Neural cell (in vitro differentiated cells): Measurements from ENCODE around the gene CHL1. TPM values are rescaled to one million over a fixed set of nuclear protein-coding genes. Genes with fewer than 3 reads are reported as not detected.

ENCODE experiments used
- H2AFZ ChIP-seq: fragments of 200-600, 300-800 bp; sonication (generic), shearing (Covaris generic); 2 replicates; pipeline ENCODE4 v1.6.0; 2014; ENCODE audit warnings: low read depth, mild to moderate bottlenecking, antibody characterized with exemption, low read length, moderate library complexity
- H3F3A ChIP-seq: fragments of 200-600 bp; shearing (Covaris generic); 2 replicates; pipeline ENCODE4 v1.6.1; 2016; ENCODE audit warnings: mild to moderate bottlenecking, moderate library complexity, mixed read lengths, antibody characterized with exemption, low read length; ENCODE audit not compliant: insufficient read depth, poor library complexity, severe bottlenecking
- H3K27ac ChIP-seq: fragments of 200-600, 300-800 bp; sonication (generic), shearing (Covaris generic); 2 replicates; pipeline ENCODE4 v1.5.1; 2014; ENCODE audit warnings: mild to moderate bottlenecking, low read length, moderate library complexity
- H3K27me3 ChIP-seq: fragments of 300-800, 200-600 bp; sonication (generic), shearing (Covaris generic); 2 replicates; pipeline ENCODE4 v1.6.0; 2014; ENCODE audit warnings: mild to moderate bottlenecking, low read depth, low read length, moderate library complexity; ENCODE audit not compliant: insufficient read depth
- H3K36me3 ChIP-seq: fragments of 300-800, 200-600 bp; sonication (generic), shearing (Covaris generic); 2 replicates; pipeline ENCODE4 v1.5.1; 2014; ENCODE audit warnings: mild to moderate bottlenecking, antibody characterized with exemption, low read length, moderate library complexity; ENCODE audit not compliant: insufficient read depth
- H3K4me2 ChIP-seq: fragments of 300-800, 200-600 bp; sonication (generic), shearing (Covaris generic); 2 replicates; pipeline ENCODE4 v1.6.0; 2014; ENCODE audit warnings: mild to moderate bottlenecking, low read length
- H3K4me3 ChIP-seq: fragments of 300-800, 200-600 bp; sonication (generic), shearing (Covaris generic); 2 replicates; pipeline ENCODE4 v1.5.1; 2014; ENCODE audit warnings: mild to moderate bottlenecking, low read length, moderate library complexity
- H3K79me2 ChIP-seq: fragments of 200-600 bp; shearing (Covaris generic); replicated peaks from 2 replicates; pipeline ENCODE4 v1.6.0; 2014; ENCODE audit warnings: mild to moderate bottlenecking, low read length, moderate library complexity; ENCODE audit not compliant: insufficient read depth
- H3K9ac ChIP-seq: fragments of 300-800, 200-600 bp; sonication (generic), shearing (Covaris generic); 2 replicates; pipeline ENCODE4 v1.6.1; 2016; ENCODE audit warnings: mild to moderate bottlenecking, low read length, mixed read lengths
- H3K9me2 ChIP-seq: fragments of 200-600 bp; shearing (Covaris generic); 2 replicates; pipeline ENCODE4 v1.6.1; 2016; ENCODE audit warnings: mild to moderate bottlenecking, low read length, mixed read lengths; ENCODE audit not compliant: insufficient read depth
- H3K9me3 ChIP-seq: fragments of 200-600, 300-800 bp; sonication (generic), shearing (Covaris generic); 2 replicates; pipeline ENCODE4 v1.6.1; 2016; ENCODE audit warnings: mild to moderate bottlenecking, mixed run types, low read length, moderate library complexity, mixed read lengths
- H4K20me1 ChIP-seq: fragments of 200-600 bp; shearing (Covaris generic); 2 replicates; pipeline ENCODE4 v1.6.1; 2016; ENCODE audit warnings: mild to moderate bottlenecking, mixed run types; ENCODE audit not compliant: insufficient read depth
- EP300 ChIP-seq: fragments of 450-650 bp; conservative IDR thresholded peaks from 2 replicates; pipeline ENCODE4 v1.6.1; 2014; ENCODE audit warnings: antibody characterized with exemption, mild to moderate bottlenecking, moderate library complexity; ENCODE audit not compliant: poor library complexity, severe bottlenecking
- EZH2 ChIP-seq: fragments of 200-600, 300-800 bp; shearing (Covaris generic), sonication (generic); IDR thresholded peaks from 2 replicates; pipeline ENCODE4 v1.6.1; 2014; ENCODE audit warnings: antibody characterized with exemption, low read length, borderline replicate concordance, mild to moderate bottlenecking; ENCODE audit not compliant: insufficient read depth, poor library complexity, severe bottlenecking
- MXI1 ChIP-seq: fragments of 450-650 bp; conservative IDR thresholded peaks from 2 replicates; pipeline ENCODE4 v1.6.1; 2014; ENCODE audit warnings: antibody characterized with exemption, mild to moderate bottlenecking; ENCODE audit not compliant: poor library complexity, severe bottlenecking
- POLR2AphosphoS5 ChIP-seq: IDR thresholded peaks from 2 replicates; pipeline ENCODE4 v1.6.1; 2012
- RAD21 ChIP-seq: fragments of 450-650 bp; conservative IDR thresholded peaks from 2 replicates; pipeline ENCODE4 v1.6.1; 2014; ENCODE audit warnings: antibody characterized with exemption, mild to moderate bottlenecking, moderate library complexity
- SMC3 ChIP-seq: fragments of 450-650 bp; conservative IDR thresholded peaks from 2 replicates; pipeline ENCODE4 v1.6.1; 2014; ENCODE audit warnings: antibody characterized with exemption, mild to moderate bottlenecking, moderate library complexity; ENCODE audit not compliant: poor library complexity
- TAF1 ChIP-seq: IDR thresholded peaks from 2 replicates; pipeline ENCODE4 v1.6.1; 2012; ENCODE audit warnings: low read depth
- polyA plus RNA-seq: library from polyadenylated mRNA; depleted of rRNA; stranded (reverse); fragments of >200 nt; gene quantifications from 2 replicates; pipeline ENCODE4 v1.2.3, GENCODE V29; 2014
- TF ChIP-seq, protein P1 (sequence below): IDR thresholded peaks from 2 replicates; pipeline ENCODE4 v1.6.1; 2012; ENCODE audit warnings: borderline replicate concordance
- TF ChIP-seq, protein P2 (sequence below): fragments of 450-650 bp; IDR thresholded peaks from 2 replicates; pipeline ENCODE4 v1.5.1; 2014; ENCODE audit warnings: antibody characterized with exemption, mild to moderate bottlenecking, moderate library complexity; ENCODE audit not compliant: poor library complexity, severe bottlenecking

The CHL1 gene
- polyA plus RNA-seq, 1 donor from 2014 or later = 199 TPM

DNA sequence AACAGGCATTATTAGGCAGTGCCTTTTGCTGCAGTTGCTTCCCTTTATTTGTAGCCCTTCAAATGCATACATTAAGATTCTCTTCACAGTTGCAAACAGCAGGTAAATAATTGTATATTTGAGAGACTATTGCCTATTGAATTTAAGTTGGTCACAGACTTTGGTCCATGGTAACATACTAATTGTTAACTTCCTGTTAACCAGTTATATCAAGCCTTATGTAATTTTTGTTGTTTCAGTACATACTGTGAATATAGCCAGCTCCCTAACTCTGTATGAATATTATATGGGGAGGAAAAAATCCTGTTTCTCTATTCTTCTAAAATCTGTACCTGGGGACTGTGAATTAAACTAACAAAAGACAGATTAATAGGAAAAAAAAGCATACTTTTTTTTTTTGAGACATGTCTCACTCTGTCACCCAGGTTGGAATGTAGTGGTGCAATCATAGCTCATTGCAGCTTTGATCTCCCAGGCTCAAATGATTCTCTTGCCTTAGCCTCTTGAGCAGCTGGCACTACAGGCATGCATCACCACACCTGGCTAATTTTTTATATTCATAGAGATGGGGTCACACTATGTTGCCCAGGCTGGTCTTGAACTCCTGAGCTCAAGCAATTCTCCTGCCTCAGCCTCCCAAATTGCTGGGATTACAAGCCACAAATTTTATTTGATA is 53.2 kb downstream of the CHL1 start:
- no peaks in the 10 kb centered on the region for H3K36me3 ChIP-seq
- no peaks in the 10 kb centered on the region for H3K9me3 ChIP-seq
- TF ChIP-seq POLR2AphosphoS5 (no peak), EP300 (no peak), TAF1 (no peak), EZH2 (no peak), MXI1 (no peak), RAD21 (no peak), SMC3 (no peak)
- TF ChIP-seq, protein P1, sequence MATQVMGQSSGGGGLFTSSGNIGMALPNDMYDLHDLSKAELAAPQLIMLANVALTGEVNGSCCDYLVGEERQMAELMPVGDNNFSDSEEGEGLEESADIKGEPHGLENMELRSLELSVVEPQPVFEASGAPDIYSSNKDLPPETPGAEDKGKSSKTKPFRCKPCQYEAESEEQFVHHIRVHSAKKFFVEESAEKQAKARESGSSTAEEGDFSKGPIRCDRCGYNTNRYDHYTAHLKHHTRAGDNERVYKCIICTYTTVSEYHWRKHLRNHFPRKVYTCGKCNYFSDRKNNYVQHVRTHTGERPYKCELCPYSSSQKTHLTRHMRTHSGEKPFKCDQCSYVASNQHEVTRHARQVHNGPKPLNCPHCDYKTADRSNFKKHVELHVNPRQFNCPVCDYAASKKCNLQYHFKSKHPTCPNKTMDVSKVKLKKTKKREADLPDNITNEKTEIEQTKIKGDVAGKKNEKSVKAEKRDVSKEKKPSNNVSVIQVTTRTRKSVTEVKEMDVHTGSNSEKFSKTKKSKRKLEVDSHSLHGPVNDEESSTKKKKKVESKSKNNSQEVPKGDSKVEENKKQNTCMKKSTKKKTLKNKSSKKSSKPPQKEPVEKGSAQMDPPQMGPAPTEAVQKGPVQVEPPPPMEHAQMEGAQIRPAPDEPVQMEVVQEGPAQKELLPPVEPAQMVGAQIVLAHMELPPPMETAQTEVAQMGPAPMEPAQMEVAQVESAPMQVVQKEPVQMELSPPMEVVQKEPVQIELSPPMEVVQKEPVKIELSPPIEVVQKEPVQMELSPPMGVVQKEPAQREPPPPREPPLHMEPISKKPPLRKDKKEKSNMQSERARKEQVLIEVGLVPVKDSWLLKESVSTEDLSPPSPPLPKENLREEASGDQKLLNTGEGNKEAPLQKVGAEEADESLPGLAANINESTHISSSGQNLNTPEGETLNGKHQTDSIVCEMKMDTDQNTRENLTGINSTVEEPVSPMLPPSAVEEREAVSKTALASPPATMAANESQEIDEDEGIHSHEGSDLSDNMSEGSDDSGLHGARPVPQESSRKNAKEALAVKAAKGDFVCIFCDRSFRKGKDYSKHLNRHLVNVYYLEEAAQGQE = no peak
- TF ChIP-seq, protein P2, sequence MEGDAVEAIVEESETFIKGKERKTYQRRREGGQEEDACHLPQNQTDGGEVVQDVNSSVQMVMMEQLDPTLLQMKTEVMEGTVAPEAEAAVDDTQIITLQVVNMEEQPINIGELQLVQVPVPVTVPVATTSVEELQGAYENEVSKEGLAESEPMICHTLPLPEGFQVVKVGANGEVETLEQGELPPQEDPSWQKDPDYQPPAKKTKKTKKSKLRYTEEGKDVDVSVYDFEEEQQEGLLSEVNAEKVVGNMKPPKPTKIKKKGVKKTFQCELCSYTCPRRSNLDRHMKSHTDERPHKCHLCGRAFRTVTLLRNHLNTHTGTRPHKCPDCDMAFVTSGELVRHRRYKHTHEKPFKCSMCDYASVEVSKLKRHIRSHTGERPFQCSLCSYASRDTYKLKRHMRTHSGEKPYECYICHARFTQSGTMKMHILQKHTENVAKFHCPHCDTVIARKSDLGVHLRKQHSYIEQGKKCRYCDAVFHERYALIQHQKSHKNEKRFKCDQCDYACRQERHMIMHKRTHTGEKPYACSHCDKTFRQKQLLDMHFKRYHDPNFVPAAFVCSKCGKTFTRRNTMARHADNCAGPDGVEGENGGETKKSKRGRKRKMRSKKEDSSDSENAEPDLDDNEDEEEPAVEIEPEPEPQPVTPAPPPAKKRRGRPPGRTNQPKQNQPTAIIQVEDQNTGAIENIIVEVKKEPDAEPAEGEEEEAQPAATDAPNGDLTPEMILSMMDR = no peak

DNA sequence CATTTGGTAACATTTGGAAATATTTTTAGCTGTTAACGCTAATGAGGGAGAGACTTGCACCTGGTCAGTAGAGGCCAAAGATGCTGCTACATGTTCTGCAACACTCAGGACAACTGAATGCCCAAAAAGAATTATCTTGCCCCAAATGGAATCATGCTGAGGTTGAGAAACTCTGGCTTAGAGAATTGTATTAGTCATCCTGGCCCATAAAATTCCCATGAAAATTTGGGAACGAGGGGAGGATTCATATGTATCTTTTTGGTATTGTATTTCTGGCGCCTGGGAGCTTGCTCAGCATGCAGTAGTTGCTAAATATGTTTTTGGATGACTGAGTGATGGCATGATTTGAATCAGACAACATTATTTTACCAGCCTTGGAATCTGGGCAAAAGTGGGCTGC is 59.9 kb downstream of the CHL1 start:
- no peaks in the 10 kb centered on the region for H3K27me3 ChIP-seq
- H3K9ac ChIP-seq = no peak overlapping the region
- H3K79me2 ChIP-seq = no peaks in the 10 kb centered on the region
- no peaks in the 10 kb centered on the region for H3K36me3 ChIP-seq
- no peaks in the 10 kb centered on the region for H3F3A ChIP-seq
- H2AFZ ChIP-seq = no peak overlapping the region
- no peak overlapping the region for H3K4me2 ChIP-seq
- no peak for TF ChIP-seq MXI1
- TF ChIP-seq, protein P2 = no peak
- no peak for TF ChIP-seq EZH2
- no peak for TF ChIP-seq EP300
- TF ChIP-seq, protein P1 = no peak
- no peak for TF ChIP-seq POLR2AphosphoS5
- no peak for TF ChIP-seq RAD21
- no peak for TF ChIP-seq TAF1
- no peak for TF ChIP-seq SMC3
- no peaks in the 10 kb centered on the region for H3K9me2 ChIP-seq
- H3K9me3 ChIP-seq = no peaks in the 10 kb centered on the region
- H3K4me3 ChIP-seq = no peak overlapping the region
- no peak overlapping the region for H3K27ac ChIP-seq
- H4K20me1 ChIP-seq = no peaks in the 10 kb centered on the region

More for the DNA sequence above, 53.2 kb downstream of the CHL1 start:
- H3K79me2 ChIP-seq = no peaks in the 10 kb centered on the region
- no peak overlapping the region for H3K27ac ChIP-seq
- H2AFZ ChIP-seq = no peak overlapping the region
- no peaks in the 10 kb centered on the region for H4K20me1 ChIP-seq
- no peaks in the 10 kb centered on the region for H3K9me2 ChIP-seq
- no peaks in the 10 kb centered on the region for H3K27me3 ChIP-seq
- H3F3A ChIP-seq = no peaks in the 10 kb centered on the region
- H3K4me2 ChIP-seq = no peak overlapping the region
- no peak overlapping the region for H3K4me3 ChIP-seq
- H3K9ac ChIP-seq = no peak overlapping the region
